NK-92 (cell line): ENCODE results near the gene OR6K6.

Source experiments
- DNase-seq: peaks from one replicate; lab custom pipeline; 2025; ENCODE audit not compliant: unreplicated experiment; lab: John Stamatoyannopoulos, UW

Gene OR6K6, protein sequence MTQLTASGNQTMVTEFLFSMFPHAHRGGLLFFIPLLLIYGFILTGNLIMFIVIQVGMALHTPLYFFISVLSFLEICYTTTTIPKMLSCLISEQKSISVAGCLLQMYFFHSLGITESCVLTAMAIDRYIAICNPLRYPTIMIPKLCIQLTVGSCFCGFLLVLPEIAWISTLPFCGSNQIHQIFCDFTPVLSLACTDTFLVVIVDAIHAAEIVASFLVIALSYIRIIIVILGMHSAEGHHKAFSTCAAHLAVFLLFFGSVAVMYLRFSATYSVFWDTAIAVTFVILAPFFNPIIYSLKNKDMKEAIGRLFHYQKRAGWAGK

DNA sequence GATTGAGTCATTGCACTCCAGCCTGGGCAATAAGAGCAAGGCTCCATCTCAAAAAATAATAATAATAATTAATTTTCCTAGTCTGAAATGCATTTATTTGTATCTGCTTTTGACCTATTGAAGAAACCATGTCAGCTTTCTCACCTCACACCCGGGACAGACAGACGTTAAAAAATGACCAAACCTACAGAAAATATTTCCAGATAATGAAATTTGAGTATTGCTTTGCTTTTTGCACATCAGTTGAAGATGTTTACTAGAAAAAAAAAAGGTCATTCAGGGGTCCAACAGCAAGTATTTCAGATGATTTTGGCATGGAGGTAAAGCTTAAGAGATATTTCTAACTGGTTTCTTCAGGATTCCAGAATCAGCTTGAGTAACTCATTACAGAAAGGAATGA, at the start of gene OR6K6:
TSS of gene OR6K6 (plus strand) at position 301 of the 400 bp plus-strand sequence. CDS start 168 bp downstream, outside the sequence.
- DNase-seq: no peak

DNA sequence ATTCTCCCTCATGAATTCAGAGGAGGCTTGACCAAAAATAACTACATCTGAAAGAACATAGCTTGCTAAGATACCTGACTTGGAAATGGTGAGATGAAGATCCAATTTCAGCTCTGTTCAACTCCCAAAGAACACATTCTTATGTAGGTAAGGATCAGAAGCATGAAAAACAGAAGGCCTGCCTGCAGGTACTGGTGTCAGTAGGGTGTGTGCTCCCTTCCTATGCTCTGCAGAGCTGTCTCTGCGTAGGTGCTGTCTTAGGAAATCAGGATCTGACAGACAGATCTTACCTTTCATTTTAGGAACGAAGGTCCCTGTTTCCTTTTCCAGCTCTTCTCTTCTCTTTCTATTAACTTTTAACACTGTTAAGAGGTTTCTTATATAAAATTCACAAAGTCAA, 48.4 kb upstream of the OR6K6 start:
- no peak for DNase-seq

DNA sequence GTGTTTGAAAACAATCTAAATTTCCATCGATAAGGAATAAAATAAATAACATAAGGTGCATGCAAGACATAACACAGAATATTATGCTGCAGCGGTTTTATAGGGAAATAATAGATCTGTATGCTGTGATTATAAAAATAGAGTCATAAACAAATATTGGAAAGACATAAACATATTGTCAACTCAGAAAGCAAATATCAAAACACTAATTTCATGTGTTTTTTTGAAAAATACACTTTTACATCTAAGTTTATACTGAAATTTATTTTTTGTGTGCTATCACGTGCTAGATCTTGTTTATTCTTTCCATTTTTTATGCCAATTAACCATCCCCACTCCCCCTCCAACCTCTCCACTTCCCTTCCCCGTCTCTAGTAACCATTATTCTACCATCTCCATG, 43.4 kb upstream of the OR6K6 start:
- DNase-seq: no peak

DNA sequence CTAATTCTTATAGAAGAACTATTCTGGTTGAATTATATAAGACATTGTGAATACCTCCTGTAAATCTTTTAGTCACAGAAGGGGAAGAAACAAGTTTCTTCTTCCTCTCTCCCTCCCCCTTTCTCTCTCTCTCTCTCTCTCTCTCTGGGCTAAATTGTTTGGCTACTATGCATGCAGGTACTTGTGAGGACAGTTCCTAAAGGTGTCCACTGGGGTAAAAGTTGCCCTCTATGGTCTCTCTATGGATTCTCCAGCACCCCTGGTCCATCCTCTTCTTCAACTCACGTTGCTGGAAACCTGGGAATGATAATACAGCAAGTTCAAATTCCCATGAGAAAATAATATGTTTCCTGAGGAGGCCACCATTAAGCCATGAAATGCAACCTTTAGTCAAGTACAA, 39.8 kb upstream of the OR6K6 start:
- no peak for DNase-seq

DNA sequence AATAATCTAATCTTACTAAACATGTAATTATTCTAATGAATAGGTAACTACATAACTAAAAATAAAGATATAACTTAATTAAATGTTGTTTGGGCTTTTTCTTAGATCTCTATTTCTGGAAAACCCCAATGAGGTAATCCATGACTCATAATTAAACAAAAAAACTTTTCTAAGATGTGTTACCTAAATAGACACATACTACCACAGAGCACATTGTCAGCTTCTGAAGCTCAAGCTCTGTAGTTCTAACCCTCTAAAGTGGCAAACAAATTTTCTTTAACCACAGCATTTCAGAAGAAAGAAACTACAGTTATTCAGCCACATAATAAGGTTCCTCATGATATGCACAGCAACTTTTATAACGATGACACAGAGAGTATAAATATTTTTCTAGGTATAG, 38.2 kb upstream of the OR6K6 start:
- no peak for DNase-seq

DNA sequence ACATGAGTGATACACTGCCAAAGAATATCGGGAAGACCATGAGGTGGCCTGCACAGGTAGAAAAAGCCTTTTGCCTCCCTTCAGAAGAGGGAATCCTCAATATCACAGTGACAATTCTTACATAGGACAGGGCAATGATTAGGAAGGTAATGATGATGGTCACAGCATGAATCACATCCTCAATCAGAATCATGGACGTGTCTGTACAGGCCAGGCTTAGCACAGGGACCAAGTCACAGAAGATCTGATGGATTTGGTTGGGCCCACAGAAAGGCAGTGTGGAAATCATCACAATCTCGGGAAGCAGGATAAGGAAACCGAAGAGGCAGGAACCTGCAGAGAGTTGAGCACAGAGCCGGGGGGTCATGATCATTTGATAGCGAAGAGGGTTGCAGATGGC, 37.2 kb upstream of the OR6K6 start:
- no peak for DNase-seq

DNA sequence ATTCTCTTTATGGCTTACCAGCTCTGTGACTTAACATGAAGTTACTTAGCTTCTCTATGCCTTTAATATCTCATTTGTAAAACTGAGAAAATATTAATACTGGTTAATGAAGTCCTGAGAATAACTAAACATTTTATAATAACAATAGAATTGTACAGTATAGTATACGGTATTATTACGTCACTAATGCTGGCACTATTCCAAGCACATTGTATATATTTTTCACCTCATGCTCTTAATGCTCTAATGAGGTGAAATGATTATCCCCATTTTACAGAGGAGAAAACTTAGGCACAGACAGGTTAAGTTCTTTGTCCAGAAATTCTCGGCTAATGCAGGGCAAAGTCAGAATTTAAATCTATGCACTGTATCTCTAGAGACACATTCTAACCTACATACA, 34.9 kb upstream of the OR6K6 start:
- no peak for DNase-seq

DNA sequence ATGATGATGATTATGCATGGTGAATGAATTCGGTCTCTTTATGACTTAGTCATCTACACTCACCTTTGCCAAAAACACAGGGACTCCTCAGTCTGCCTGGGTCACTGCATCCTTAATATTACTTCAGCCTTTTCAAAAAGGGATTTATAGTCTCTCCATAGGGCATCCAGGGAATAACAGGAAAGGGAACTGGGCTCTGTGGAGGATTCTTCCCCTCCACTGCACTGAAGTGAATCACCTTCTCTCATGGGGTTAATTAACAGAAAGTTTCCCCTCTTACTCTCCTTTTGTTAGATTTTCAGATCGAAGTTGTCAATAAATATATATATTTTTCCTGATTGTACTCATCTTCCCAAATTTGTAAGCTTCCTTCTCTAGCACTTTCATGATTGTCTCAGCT, 33.9 kb upstream of the OR6K6 start, which contains the start of gene OR6K3:
TSS of gene OR6K3 (minus strand) at position 101 of the 400 bp plus-strand sequence. CDS start 2,605 bp downstream, outside the sequence.
- DNase-seq: no peak

DNA sequence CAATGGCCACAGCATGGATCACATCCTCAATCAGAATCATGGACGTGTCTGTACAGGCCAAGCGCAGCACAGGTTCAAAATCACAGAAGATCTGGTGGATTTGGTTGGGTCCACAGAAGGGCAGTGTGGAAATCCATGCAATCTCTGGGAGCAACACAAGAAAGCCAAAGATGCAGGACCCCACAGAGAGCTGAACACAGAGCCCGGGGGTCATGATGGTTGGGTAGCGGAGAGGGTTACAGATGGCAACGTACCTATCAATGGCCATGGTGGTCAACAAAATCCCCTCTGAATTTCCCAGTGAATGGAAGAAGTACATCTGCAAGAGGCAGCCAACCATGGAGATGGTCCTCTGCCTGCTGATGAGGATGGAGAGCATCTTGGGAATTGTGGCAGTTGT, 30.1 kb upstream of the OR6K6 start:
- DNase-seq: no peak

DNA sequence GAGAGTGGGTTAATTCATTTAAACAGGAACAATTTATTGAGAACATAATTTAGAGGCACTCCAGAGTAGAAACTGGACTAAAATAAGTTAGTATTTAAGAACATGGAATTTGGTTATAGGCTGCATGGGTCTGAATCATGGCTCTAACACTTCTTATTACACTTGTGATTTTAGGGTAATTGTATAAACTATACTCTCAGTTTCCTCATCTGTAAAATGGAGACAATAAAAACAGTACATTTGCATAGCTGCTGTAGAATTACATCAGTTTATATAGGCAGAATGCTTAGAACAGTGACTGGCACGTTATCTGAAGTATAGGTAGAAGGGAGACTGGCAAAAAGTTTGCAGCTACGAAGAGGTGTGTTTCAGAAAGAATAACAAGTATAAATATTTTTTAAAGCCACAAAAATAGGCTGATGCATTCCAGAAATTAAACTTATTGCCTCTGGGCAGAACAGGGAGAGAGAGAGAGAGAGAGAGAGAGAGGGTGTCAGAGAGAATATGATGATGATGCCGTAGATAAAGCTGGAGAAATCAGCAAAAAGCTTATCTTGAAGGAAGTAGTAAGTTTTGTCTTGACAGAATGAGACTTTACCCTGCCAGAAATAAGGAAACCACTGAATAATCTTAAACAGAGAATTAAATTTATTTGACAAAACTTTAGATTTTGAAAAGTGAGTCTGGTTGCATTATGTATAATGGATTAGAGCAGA, 25.9 kb upstream of the OR6K6 start:
- no peak for DNase-seq

DNA sequence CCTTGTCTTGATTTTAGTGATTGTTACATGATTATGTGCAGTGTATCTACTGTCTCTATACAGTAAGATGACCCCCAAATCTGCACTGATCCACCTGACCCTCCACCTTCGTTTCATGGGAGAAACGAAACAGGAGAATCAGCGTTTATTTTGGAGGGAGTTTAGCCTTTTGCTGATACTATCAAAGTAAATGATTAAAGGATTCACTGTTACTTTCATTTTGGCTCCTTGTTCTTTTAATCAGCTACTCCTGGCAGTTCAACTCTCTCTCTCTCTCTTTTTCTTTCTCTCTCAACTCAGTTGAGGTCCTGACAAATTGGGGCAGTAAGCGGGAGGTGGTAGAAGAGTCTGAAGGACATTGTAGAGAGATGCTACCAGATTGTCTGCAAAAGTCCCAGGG, 24.1 kb upstream of the OR6K6 start:
- no peak for DNase-seq

DNA sequence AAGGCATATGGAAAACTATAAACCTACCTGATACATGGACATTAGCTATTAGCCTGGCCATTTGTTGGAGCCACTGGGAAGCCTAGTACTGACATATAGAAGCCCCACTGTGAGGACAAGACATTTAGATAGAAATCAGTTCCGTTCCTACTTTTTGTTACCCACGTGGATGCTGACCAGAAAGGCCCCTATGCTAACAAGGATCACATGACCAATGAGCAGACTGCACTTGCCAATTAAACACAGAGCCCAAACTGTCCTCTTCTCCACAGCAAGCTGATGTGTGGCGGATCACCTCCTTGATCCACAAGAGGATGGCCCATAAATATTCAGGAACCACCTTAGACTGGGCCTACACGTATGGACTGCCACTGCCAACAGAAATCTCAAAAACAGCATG, 22.8 kb upstream of the OR6K6 start:
- no peak for DNase-seq

DNA sequence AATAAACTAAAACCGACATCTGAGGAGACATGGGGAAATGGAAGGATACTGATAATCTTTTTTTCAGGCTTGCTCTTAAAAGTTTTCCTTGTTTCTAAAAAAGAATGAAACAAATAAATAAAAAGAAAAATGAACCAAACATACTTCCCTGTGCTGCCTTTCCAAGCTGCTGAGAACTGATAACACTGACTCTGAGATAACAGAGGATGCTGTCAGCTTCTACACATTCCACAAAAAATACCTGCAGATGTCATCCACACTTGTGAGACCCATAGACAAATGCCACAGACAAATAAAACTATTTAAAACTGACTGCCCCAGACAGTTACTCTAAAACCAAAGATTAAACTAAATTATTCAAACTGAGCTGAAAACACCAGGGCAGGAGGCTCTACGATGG, 22.0 kb upstream of the OR6K6 start:
- DNase-seq: no peak

DNA sequence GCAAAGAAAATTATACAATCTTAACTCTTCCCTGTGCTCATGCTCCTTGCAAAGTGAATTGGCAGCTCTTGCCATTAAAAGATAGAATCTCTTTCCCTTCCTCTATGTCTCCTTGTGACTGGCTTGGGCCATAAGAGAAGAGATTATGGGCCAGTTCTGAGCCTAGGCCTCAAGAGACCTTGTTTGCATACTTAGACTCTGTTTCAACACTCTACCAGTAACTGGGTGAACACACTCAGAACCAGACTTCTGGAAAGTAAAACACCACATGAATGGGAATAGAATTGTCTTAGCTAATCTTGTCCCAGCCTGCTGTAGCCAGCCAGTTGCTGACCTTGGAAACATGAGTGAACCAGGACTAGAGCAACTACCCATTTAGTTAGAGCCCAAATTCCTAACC, 18.7 kb upstream of the OR6K6 start:
- DNase-seq: no peak

DNA sequence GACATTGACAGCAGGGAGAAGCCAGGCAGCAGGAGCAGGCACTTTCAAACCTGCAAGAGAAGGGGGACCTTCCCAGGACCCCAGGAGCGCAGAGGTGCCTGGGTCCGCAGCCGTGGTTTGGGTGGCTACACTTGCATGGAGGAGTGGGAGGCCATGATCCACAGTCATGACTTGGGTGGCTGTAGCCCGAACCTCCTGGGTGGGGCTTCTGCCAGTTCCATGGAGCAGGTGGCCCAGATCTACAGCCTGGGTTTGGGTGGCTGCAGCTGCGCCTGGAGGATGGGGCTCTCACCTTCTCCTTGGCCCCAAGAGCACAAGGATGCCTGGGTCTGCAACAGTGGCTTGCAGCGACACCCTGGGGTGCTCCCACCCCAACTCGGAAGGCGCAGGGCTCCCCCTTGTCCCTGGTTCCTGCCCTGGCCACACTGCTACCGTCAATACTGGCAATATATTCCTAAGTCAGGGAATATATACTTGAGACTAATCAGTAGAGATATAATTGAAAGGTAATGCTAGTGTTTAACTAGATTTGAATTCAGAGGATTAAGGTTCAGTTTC, 2.3 kb upstream of the OR6K6 start:
- no peak for DNase-seq

DNA sequence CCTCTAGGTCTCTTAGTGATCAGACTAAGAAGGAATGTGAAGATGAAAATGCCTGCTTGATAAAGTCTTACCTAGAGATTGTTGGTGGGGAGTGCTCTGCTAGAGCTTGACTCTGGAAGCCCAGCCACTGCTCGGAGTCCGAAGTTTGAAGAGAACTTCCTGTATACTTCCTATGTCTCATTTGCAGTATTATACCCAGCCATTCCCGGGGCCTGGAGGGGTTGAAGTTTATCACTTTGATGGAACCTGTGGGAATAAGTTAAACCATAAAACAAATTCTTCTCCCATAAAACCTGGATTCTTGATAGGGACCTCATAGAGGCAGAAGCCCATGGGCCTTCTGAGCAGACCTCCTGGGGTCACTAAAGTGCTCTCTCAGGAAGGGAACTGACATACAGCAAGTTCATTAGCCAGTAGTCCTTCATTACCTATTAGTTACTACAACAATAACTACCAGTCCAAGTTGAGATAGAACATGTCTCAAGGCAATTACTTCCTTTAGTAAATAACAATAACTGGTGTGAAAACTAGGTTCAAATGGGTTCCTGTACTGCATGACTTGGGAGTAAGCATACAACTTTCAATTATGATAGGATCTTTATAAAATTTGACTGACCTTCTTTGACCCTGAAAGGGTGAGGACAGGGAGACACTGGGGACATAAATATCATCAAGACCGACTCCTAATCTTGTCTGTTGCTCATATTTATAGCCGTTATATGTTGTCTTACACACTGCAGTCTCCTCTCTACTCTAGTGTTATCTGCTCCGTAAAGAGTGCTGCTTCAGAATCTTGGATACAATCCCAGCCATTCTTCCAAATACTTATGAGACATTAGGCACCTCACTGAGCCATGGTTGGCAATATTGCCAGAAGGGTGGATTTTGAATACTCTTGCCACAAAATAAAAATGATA, 17.7 kb downstream of the OR6K6 start, which contains the start of gene OR6N1:
TSS of gene OR6N1 (minus strand) at position 246 of the 917 bp plus-strand sequence. CDS start 5,513 bp downstream, outside the sequence.
- DNase-seq: no peak

DNA sequence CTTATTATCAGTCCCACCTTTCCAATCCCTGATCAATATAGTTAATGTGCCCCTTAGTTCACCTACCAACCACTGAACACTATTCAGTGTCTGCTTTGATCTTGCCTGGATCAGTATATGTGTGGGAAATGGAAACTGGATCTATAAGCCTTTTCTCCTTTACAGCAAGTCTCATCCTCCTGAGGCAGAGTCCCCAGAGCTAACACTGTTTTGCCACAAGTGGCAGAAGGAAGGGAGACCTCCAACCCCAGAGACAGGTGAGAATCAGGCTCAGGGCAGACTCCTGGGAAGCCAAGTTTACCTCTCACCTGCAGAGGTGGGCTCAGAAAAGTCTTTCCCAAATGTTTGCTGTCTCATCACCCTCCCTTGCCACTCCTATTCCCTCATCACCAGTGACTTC, 26.6 kb downstream of the OR6K6 start, which contains the start of gene OR6N2:
TSS of gene OR6N2 (minus strand) at position 101 of the 400 bp plus-strand sequence. CDS start 3,569 bp downstream, outside the sequence.
- DNase-seq: no peak

DNA sequence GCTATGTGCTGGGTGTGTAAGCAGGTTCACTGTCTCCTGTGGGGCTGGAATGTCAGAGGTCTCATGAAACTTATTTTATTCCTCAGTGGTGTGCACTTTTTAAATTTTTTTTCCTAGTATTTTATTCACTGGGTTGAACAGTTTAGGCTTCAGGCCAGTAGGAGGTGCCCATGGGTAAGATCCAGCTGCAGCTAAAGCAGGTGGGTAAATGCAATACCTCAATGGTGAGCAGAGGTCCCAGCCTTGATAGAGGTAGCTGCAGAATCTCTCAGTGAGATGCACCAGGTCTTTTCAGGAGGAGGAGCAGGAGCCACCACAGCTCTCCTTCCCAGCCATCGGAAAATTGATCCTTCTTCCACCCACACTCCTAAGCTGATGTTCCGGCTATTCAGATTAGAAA, 39.1 kb downstream of the OR6K6 start:
- DNase-seq: no peak

DNA sequence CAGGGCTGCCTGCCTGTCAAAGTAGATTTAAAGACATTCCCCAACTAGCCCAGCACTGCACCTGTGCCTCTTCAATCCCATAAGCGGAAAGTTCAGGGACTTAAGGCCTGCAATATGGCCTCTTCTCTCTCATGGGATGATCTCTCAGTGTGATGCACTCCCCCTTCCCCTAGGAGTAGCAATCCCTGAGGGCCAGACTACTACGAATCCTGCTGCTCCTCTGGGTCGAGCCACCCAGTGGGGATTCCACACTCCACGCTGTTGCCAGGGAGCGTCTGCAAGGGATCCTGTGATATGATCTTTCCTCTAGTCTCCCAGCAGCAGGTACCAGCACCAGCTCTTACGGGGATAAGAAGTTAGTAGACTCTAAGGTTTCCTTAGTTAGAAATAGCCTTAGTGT, 39.7 kb downstream of the OR6K6 start:
- no peak for DNase-seq

DNA sequence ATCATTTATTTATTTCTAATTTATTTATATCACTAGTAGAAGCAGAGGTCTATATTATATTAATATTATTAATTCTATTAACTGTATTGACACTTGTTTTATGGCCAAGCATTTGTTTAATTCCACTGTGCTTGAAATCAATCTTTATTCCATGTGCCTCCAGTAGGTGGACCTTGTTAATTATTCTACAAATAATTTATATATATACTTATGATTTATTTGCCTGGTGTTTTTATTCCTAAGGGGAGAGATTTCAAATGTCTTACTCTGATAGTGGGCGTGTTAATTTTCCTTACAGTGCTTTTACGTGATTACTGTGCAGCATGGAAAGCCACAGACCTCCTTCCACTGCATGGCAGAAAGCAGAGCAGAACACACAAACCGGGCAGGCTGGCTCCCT, 44.0 kb downstream of the OR6K6 start:
- DNase-seq: no peak

DNA sequence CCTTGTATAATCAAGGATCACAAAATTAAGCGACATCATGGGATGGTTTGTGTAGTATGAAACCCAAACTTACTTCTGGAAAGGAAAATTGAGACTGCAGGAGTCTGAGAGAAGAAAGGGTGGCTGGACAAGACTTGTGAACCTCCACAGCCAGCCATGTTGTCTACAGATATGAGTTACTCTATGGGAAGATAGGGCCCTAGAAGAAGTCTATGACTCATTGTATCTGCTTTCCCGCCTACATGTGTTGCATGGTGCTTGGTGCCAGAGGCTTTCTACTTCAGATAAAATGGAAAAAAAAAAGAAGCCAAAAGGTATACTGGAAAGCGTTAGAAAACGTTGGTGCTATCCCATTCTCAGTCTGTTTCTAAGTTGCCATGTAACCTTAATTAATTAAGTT, 45.2 kb downstream of the OR6K6 start:
- no peak for DNase-seq
